OCI-LY1 (cell line): ENCODE measurements around the gene SHC1.

Experiments used
- H2AFZ ChIP-seq: fragments of 200-600 bp; sonication (generic), shearing (Covaris generic); 2 replicates; pipeline ENCODE4 v1.6.0; 2014; ENCODE audit warnings: antibody characterized with exemption, mild to moderate bottlenecking, low read length
- H3F3A ChIP-seq: fragments of 200-600 bp; sonication (generic), shearing (Covaris generic); 2 replicates; pipeline ENCODE4 v1.6.0; 2014; ENCODE audit warnings: mild to moderate bottlenecking, antibody characterized with exemption, low read length, moderate library complexity; ENCODE audit not compliant: insufficient read depth
- H3K27ac ChIP-seq: fragments of 200-600 bp; sonication (generic); 2 replicates; pipeline ENCODE4 v1.5.1; 2014; ENCODE audit warnings: low read length, mixed run types, mild to moderate bottlenecking, low read depth; ENCODE audit not compliant: poor library complexity, severe bottlenecking
- H3K27me3 ChIP-seq: fragments of 200-600 bp; sonication (generic); 2 replicates; pipeline ENCODE4 v1.6.0; 2014; ENCODE audit warnings: antibody characterized with exemption, mild to moderate bottlenecking, low read length, moderate library complexity; ENCODE audit not compliant: insufficient read depth
- H3K36me3 ChIP-seq: fragments of 200-600 bp; sonication (generic); 2 replicates; pipeline ENCODE4 v1.6.1; 2014; ENCODE audit warnings: mild to moderate bottlenecking, antibody characterized with exemption, low read length, moderate library complexity, mixed read lengths; ENCODE audit not compliant: insufficient read depth
- H3K4me1 ChIP-seq: fragments of 200-600 bp; sonication (generic); 2 replicates; pipeline ENCODE4 v1.5.1; 2014; ENCODE audit warnings: mild to moderate bottlenecking, low read length, moderate library complexity; ENCODE audit not compliant: insufficient read depth, severe bottlenecking
- H3K4me2 ChIP-seq: fragments of 200-600 bp; sonication (generic), shearing (Covaris generic); 2 replicates; pipeline ENCODE4 v1.6.1; 2014; ENCODE audit warnings: low read length
- H3K4me3 ChIP-seq: fragments of 200-600 bp; sonication (generic); 2 replicates; pipeline ENCODE4 v1.5.1; 2014; ENCODE audit warnings: low read length, low read depth, mild to moderate bottlenecking, mixed read lengths; ENCODE audit not compliant: poor library complexity, severe bottlenecking
- H3K79me2 ChIP-seq: fragments of 200-600 bp; shearing (Covaris generic); 2 replicates; pipeline ENCODE4 v1.6.1; 2016; ENCODE audit warnings: mixed run types, low read length, mixed read lengths; ENCODE audit not compliant: insufficient read depth
- H3K9ac ChIP-seq: fragments of 200-600 bp; sonication (generic), shearing (Covaris generic); 2 replicates; pipeline ENCODE4 v1.6.1; 2014; ENCODE audit warnings: mild to moderate bottlenecking, low read length, mixed read lengths
- H3K9me2 ChIP-seq: fragments of 200-600 bp; sonication (generic), shearing (Covaris generic); 2 replicates; pipeline ENCODE4 v1.6.1; 2014; ENCODE audit warnings: low read depth, mild to moderate bottlenecking, low read length, mixed read lengths
- H3K9me3 ChIP-seq: fragments of 200-600 bp; shearing (Covaris generic); 2 replicates; pipeline ENCODE4 v1.6.1; 2014; ENCODE audit warnings: low read length, mixed read lengths
- H4K20me1 ChIP-seq: fragments of 200-600 bp; sonication (generic), shearing (Covaris generic); 2 replicates; pipeline ENCODE4 v1.6.0; 2016; ENCODE audit warnings: mild to moderate bottlenecking, low read length; ENCODE audit not compliant: insufficient read depth
- CTCF ChIP-seq: fragments of 200-600 bp; sonication (generic), shearing (Covaris generic); IDR thresholded peaks from 2 replicates; pipeline ENCODE4 v1.5.1; 2017; ENCODE audit warnings: mild to moderate bottlenecking, antibody characterized with exemption, low read length, moderate library complexity, mixed read lengths
- EZH2 ChIP-seq: fragments of 200-600 bp; sonication (generic), shearing (Covaris generic); IDR thresholded peaks from 2 replicates; pipeline ENCODE4 v1.8.0; 2017; ENCODE audit warnings: borderline replicate concordance, mixed run types, mild to moderate bottlenecking, antibody characterized with exemption, low read length, moderate library complexity, mixed read lengths

SHC1 gene

GRCh38 chr1:154956544-154956941, 14.0 kb downstream of the SHC1 start:
- TF ChIP-seq EZH2: no peak
- no peak for TF ChIP-seq CTCF
- peaks cover 64% of the 10 kb centered on the region for H3K4me1 ChIP-seq
- H3F3A ChIP-seq: no peaks in the 10 kb centered on the region

DNA sequence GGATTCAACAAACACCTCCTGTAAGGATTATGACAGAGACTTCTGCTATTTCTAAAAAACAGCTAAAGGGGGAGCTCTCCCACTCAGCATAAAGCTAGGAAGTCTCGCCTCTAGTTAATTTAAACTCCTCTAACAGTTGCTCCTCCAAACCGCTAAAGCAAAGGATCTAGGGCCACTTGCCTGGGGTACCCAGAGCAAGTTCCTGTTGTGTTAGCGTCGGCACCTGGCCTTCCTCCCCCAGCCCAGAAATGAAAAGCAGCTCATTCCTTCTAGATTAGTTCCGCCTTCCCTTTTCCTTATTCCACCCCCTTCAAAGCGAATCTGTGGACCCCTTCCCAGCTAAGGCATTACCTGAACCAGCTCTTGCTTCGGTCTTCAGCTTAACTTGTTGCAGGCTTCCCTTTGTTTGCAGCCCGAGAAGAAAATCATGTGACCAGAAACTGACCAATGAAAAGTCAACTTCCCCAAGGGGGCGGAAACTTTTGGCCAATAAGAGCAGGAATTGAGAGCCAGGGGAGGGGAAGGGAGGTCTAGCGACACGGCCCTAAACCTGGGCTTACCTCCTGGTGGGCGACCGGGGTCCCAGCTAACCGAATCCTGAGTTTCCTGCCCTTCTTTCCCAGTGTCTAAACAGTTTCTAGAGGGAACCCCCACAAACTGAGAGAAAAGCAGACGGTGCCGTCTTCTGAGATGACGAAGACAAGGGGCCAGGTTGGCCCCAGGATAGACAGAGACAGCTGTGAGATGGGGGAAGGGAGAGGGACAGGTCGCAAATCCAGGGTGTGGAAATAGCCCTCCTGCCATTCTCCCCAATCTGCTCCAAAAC, 14.6 kb downstream of the SHC1 start, which contains the start of gene PBXIP1:
Gene PBXIP1, minus strand, starts transcription at position 382 of the 826 bp plus-strand sequence. CDS start 2,378 bp downstream, outside the sequence.
- H3K4me1 ChIP-seq: peaks cover 69% of the 10 kb centered on the region
- H3K9me3 ChIP-seq: no peaks in the 10 kb centered on the region
- no peaks in the 10 kb centered on the region for H4K20me1 ChIP-seq
- H3F3A ChIP-seq: no peaks in the 10 kb centered on the region
- peak within 1 kb of the TSS; percentile 65 for H3K4me3 ChIP-seq
- H3K27ac ChIP-seq: peak within 1 kb of the TSS; percentile 89
- H3K27me3 ChIP-seq: no peaks in the 10 kb centered on the region
- no peaks in the 10 kb centered on the region for H3K9me2 ChIP-seq
- H2AFZ ChIP-seq: no peak within 1 kb of the TSS
- H3K79me2 ChIP-seq: peaks cover 3% of the 10 kb centered on the region; the same call in 1 of the 2 replicates
- peak within 1 kb of the TSS; percentile 60 for H3K9ac ChIP-seq
- no peak for TF ChIP-seq EZH2
- peak; percentile 52 for TF ChIP-seq CTCF
- H3K36me3 ChIP-seq: peaks cover 18% of the 10 kb centered on the region
- peak within 1 kb of the TSS; percentile 74 for H3K4me2 ChIP-seq

More at GRCh38 chr1:154956544-154956941, 14.0 kb downstream of the SHC1 start:
- no peaks in the 10 kb centered on the region for H4K20me1 ChIP-seq
- H3K4me3 ChIP-seq: peak overlapping the region; percentile 65
- H3K36me3 ChIP-seq: peaks cover 15% of the 10 kb centered on the region
- peak overlapping the region; percentile 89 for H3K27ac ChIP-seq
- no peaks in the 10 kb centered on the region for H3K9me3 ChIP-seq
- H2AFZ ChIP-seq: no peak overlapping the region
- no peaks in the 10 kb centered on the region for H3K9me2 ChIP-seq
- peak overlapping the region; percentile 74 for H3K4me2 ChIP-seq
- H3K9ac ChIP-seq: peak overlapping the region; percentile 60; the same call in 1 of the 2 replicates
- H3K27me3 ChIP-seq: no peaks in the 10 kb centered on the region
- peaks cover 5% of the 10 kb centered on the region; the same call in 1 of the 2 replicates for H3K79me2 ChIP-seq

GRCh38 chr1:154955039-154955717, 15.4 kb downstream of the SHC1 start:
- Histone ChIP-seq H3K27me3 (no peaks in the 10 kb centered on the region), H3K9me3 (no peaks in the 10 kb centered on the region), H3K36me3 (peaks cover 23% of the 10 kb centered on the region), H2AFZ (no peak overlapping the region), H3K9ac (peak overlapping the region; percentile 60), H3K9me2 (no peaks in the 10 kb centered on the region), H3K4me2 (peak overlapping the region; percentile 74), H3F3A (no peaks in the 10 kb centered on the region), H4K20me1 (no peaks in the 10 kb centered on the region), H3K27ac (peak overlapping the region; percentile 89), H3K4me3 (peak overlapping the region; percentile 65), H3K4me1 (peaks cover 65% of the 10 kb centered on the region), H3K79me2 (no peaks in the 10 kb centered on the region)
- TF ChIP-seq CTCF (no peak), EZH2 (no peak)
